Stimulated activated CD4-positive, alpha-beta T cell treated with anti-CD3 and anti-CD28 coated beads, Interleukin-1b, Interleukin-23, amount 100 ng/mL, for 4 hours (primary cell): ENCODE results near the gene MICU2.

Source experiments
- DNase-seq, 2 donors: peaks; one replicate each; pipeline ENCODE4 v3.0.0-alpha.2; 2020; ENCODE audit warnings: low read depth in 2 of 2

MICU2 gene

GRCh38 chr13:21546372-21546771 is 57.6 kb downstream of the MICU2 start:
- no peak for DNase-seq

DNA sequence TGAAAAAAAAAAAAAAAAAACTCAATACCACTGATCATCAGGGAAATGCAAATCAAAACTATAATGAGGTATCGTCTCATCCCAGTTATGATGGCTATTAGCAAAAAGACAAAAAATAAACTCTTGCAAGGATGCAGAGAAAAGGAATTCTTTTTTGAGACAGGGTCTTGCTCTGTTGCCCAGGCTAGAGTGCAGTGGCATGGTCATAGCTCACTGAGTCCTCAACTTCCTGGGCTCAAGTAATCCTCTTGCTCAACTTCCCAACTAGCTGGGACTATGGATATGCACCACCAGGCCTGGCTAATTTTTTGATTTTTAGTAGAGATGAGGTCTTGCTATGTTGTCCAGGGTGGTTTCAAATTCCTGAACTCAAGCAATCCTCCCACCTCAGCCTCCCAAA is 59.5 kb downstream of the MICU2 start:
- no peak for DNase-seq

- no peak for DNase-seq
These were observed 61.4 kb downstream of the MICU2 start for GRCh38 chr13:21542563-21542962.

- DNase-seq: no peak
These were observed 62.0 kb downstream of the MICU2 start for GRCh38 chr13:21541980-21542379.

- DNase-seq: no peak
These were observed 62.7 kb downstream of the MICU2 start for GRCh38 chr13:21541271-21541670.

- DNase-seq: no peak
These were observed 64.3 kb downstream of the MICU2 start for GRCh38 chr13:21539687-21540086.

- no peak for DNase-seq
These were observed 65.2 kb downstream of the MICU2 start for GRCh38 chr13:21538753-21539152.

- no peak for DNase-seq
These were observed 65.7 kb downstream of the MICU2 start for GRCh38 chr13:21538280-21538679.

- DNase-seq: no peak
These were observed 66.9 kb downstream of the MICU2 start for GRCh38 chr13:21537105-21537504.

GRCh38 chr13:21534760-21535159 is 69.2 kb downstream of the MICU2 start:
- DNase-seq: no peak

- DNase-seq: no peak
These were observed 72.5 kb downstream of the MICU2 start for GRCh38 chr13:21531455-21531854.

DNA sequence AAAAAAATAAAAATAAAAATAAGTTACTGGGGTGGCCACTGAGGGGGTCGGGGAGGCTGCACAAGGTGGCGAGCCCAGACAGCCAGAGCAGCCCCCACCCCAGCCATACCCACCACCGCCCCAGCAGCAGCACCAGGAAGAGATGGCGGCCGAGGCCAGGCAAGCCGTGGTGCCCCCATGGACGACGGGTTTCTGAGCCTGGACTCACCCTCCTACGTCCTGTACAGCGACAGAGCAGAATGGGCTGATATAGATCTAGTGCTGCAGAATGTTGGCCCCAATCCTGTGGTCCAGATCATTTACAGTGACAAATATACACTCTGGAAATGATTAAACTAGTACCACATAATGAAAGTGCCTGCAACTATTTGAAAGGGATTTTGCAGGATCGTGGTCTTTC is 73.3 kb downstream of the MICU2 start:
- no peak for DNase-seq

GRCh38 chr13:21529146-21529893 is 74.7 kb downstream of the MICU2 start:
- no peak for DNase-seq

- DNase-seq: no peak
These were observed 75.4 kb downstream of the MICU2 start for GRCh38 chr13:21528616-21529015.

- no peak for DNase-seq
These were observed 77.0 kb downstream of the MICU2 start for GRCh38 chr13:21526707-21527540.

DNA sequence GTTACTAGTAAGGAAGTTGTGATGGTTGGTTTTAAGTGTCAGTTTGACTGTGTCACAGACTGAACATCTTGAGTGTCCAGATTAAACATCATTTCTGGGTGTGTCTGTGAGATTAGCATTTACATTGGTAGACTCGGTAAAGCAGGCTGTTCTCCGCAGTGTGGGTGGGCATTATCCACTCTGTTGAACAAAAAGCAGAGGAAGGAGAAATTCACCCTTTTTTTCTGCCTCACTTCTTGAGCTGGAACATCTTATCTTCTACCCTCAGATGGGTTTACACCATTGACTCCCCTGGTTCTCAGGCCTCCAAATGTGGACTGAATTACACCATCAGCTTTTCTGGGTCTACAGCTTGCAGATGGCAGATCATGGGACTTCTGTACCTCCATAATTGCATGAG is 81.1 kb downstream of the MICU2 start:
- no peak for DNase-seq

DNA sequence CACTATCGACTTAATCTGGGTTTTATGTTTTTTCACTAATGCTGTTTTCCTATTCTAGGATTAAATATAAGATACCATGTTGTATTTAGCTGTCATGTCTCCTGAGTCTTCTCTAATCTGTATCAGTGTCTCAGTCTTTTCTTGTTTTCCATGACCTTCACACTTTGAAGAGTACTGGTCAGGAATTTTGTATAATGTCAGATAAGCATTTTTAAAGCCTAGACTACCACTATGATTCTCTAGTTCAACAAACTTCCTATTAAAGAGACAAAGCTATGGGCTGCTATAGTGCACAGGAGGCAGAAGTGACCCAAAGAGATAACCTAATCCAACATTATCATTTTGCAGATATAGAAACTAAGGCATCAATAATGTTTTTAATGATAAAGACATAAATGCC is 81.8 kb downstream of the MICU2 start:
- DNase-seq: no peak

DNA sequence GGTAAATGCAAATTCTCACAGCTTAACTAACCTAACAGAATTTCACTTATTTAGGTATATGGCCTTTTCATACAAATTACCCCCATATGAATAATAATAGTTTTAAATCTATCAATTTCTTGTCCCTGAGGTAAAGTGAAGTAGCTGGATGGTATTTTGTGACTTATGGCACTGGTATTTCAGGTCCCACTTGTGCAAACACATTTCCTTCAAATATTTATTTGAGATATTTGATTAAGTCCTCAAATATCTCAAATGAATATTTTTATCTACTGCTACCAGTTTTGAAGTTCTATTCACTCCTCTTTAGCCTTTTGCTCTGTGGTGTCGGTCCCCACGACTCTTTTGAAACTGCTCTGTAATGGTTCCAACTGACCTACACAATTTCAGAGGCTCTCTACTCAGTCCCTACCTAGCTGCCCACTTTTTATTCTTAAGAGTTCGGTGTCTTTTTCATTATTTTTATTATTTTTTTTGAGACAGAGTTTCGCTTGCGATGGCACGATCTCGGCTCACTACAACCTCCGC is 85.3 kb downstream of the MICU2 start:
- DNase-seq: no peak

DNA sequence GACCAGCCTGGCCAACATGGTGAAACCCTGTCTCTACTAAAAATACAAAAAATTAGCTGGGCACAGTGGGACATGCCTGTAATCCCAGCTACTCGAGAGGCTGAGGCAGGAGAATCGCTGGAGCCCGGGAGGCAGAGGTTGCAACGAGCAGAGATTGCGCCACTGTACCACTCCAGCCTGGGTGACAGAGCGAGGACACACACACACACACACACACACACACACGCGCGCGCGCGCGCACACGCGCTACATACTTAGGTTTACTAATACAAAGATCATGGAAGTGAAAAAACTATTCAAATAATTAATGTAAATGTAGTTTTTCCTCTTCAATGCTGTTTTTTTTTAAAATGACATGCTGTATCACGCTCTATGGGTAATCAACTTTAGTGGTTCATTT is 86.4 kb downstream of the MICU2 start:
- DNase-seq: no peak

GRCh38 chr13:21516805-21517204 is 87.2 kb downstream of the MICU2 start:
- no peak for DNase-seq

- DNase-seq: no peak
These were observed 92.1 kb downstream of the MICU2 start for GRCh38 chr13:21511849-21512248.

DNA sequence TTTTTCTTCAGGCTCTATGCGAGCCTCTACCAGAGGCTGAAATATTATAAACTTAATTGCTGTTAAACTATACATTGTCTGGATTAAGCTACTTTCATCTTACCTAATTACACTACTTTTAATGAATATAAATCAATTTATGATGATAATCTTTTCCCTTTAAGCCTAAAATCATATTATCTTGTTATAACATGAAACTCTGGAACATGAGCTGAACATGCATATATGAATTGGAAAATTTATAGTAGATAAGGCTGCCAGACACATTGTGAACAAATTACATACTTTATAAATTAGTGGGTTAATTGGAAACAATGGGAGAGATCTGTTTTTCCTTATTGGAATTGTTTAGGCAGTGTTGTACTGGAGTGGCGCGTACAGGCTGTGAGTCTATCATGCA is 99.6 kb downstream of the MICU2 start:
- DNase-seq: no peak

GRCh38 chr13:21501686-21502085 is 102.3 kb downstream of the MICU2 start:
- no peak for DNase-seq
